A673 (cell line): ENCODE data around the gene EDA. TPM values are rescaled to one million over a fixed set of nuclear protein-coding genes. Genes with fewer than 3 reads are reported as not detected.

Source experiments
- BruUV-seq: library from RNA; stranded (reverse); fragments of 400-500 nt; replicated peaks from 2 replicates; lab custom pipeline; 2021; lab: Mats Ljungman, UMichigan
- CTCF ChIA-PET: fragments of 300-600 bp; sonication (Branson Sonifier 250); formaldehyde crosslinking; loops from one replicate; lab custom pipeline; 2022; ENCODE audit warnings: antibody characterized with exemption; lab: Charles Lee
- POLR2A ChIA-PET: fragments of 300-600 bp; sonication (Branson Sonifier 250); formaldehyde crosslinking; loops from one replicate; lab custom pipeline; 2022; ENCODE audit warnings: antibody characterized with exemption; ENCODE audit not compliant: low non-redundant PET; lab: Charles Lee
- DNase-seq: peaks from one replicate; pipeline ENCODE4 v3.0.0-alpha.2; 2015; ENCODE audit warnings: low spot score
- H3K27ac ChIP-seq: fragments of 200-600 bp; sonication (generic); 2 replicates; pipeline ENCODE4 v1.5.1; 2016; ENCODE audit warnings: mixed run types, low read depth, mild to moderate bottlenecking, mixed read lengths, antibody characterized with exemption, low read length; ENCODE audit not compliant: poor library complexity, severe bottlenecking
- H3K27me3 ChIP-seq: fragments of 200-600 bp; sonication (generic); replicated peaks from 2 replicates; pipeline ENCODE4 v1.6.1; 2017; ENCODE audit warnings: mixed run types, low read depth, mild to moderate bottlenecking, mixed read lengths, antibody characterized with exemption, low read length; ENCODE audit not compliant: insufficient read depth, poor library complexity
- H3K36me3 ChIP-seq: fragments of 200-600 bp; sonication (generic); 2 replicates; pipeline ENCODE4 v1.6.1; 2016; ENCODE audit warnings: mixed run types, mild to moderate bottlenecking, mixed read lengths, antibody characterized with exemption, low read length; ENCODE audit not compliant: insufficient read depth, poor library complexity, severe bottlenecking
- H3K4me1 ChIP-seq: fragments of 200-600 bp; sonication (generic); 2 replicates; pipeline ENCODE4 v1.6.1; 2017; ENCODE audit warnings: mixed run types, mild to moderate bottlenecking, mixed read lengths, antibody characterized with exemption, low read length; ENCODE audit not compliant: insufficient read depth, poor library complexity, severe bottlenecking
- H3K4me3 ChIP-seq: fragments of 200-600 bp; sonication (generic); 2 replicates; pipeline ENCODE4 v1.5.1; 2016; ENCODE audit warnings: low read depth, mixed run types, mild to moderate bottlenecking, mixed read lengths, low read length; ENCODE audit not compliant: poor library complexity, severe bottlenecking
- H3K9me3 ChIP-seq: fragments of 200-600 bp; sonication (generic); 2 replicates; pipeline ENCODE4 v1.6.1; 2016; ENCODE audit warnings: mixed run types, low read depth, mild to moderate bottlenecking, mixed read lengths, antibody characterized with exemption, low read length; ENCODE audit not compliant: poor library complexity, severe bottlenecking
- CTCF ChIP-seq: fragments of 300-800, 200-600 bp; sonication (generic); conservative IDR thresholded peaks from 2 replicates; pipeline ENCODE4 v1.5.1; 2017; ENCODE audit warnings: low read depth, mild to moderate bottlenecking, antibody characterized with exemption, low read length, moderate library complexity, mixed read lengths
- EZH2 ChIP-seq: fragments of 200-600 bp; sonication (generic); IDR thresholded peaks from 2 replicates; pipeline ENCODE4 v1.6.1; 2017; ENCODE audit warnings: borderline replicate concordance, low read depth, mild to moderate bottlenecking, mixed read lengths, antibody characterized with exemption, low read length; ENCODE audit not compliant: poor library complexity, severe bottlenecking
- intact Hi-C: fragments of 100-400 bp; cut with micrococcal nuclease; formaldehyde crosslinking; loops from one replicate; pipeline ENCODE4 v1.10.0; 2022; ENCODE audit not compliant: unreplicated experiment
- total RNA-seq: library from RNA; stranded (reverse); gene quantifications from 2 replicates; pipeline ENCODE4 v1.2.3, GENCODE V29; 2021

Gene EDA
- total RNA-seq, 1 experiment from 2014 or later, result 3.3 TPM

GRCh38 chrX:70042399-70043371 is 426.8 kb downstream of the EDA start:
- Histone ChIP-seq H3K27me3 (no peaks in the 10 kb centered on the region), H3K4me3 (no peak overlapping the region), H3K9me3 (no peaks in the 10 kb centered on the region), H3K36me3 (no peaks in the 10 kb centered on the region), H3K27ac (no peak overlapping the region), H3K4me1 (no peaks in the 10 kb centered on the region)
- TF ChIP-seq CTCF (no peak), EZH2 (no peak)
- no TSS peak for BruUV-seq
- intact Hi-C loops, result no loop called here
- DNase-seq, result no peak
- CTCF ChIA-PET, result interaction anchor here (0.6 kb wide), 1 partner anchor 54 kb away, joined by 4 read pairs; no protein-coding TSS in a partner anchor
- POLR2A ChIA-PET, result interaction anchor here (0.6 kb wide), 1 partner anchor 18 kb away, joined by 3 read pairs; no protein-coding TSS in a partner anchor

DNA sequence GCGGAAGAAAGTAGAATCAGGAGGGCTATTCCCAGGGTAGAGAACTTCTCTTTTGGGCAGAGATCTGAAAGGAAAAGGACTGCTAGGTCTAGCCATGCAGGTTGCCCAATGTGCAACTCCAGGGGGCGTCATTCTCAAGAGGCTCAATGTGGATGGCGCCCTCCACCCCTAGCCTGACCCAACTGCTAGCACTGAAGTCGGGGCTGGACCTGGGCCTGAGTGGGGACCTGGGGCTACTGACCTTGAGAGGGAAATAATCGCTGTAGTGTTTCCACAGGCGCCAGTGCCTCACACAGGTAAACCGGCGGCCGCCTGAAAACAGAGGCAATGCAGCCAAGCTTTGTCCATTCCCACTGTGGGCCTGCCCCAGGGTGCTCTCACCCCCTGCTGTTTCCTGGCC is 427.8 kb downstream of the EDA start:
- DNase-seq, result no peak
- POLR2A ChIA-PET, result no interaction called here

More for the DNA sequence above, 427.8 kb downstream of the EDA start:
- TF ChIP-seq CTCF, result no peak
- Histone ChIP-seq H3K27ac (no peak overlapping the region), H3K4me1 (no peaks in the 10 kb centered on the region), H3K36me3 (no peaks in the 10 kb centered on the region), H3K4me3 (no peak overlapping the region), H3K9me3 (no peaks in the 10 kb centered on the region), H3K27me3 (no peaks in the 10 kb centered on the region)
- BruUV-seq, result no TSS peak
- CTCF ChIA-PET, result no interaction called here
- intact Hi-C loops, result no loop called here
